ENCODE data around the gene ZNG1F. TPM values are rescaled to one million over a fixed set of nuclear protein-coding genes. Genes with fewer than 3 reads are reported as not detected.
A peak's percentile ranks its signal among the peaks of the same experiment; 100 is the strongest.
"Not testable (repeated sequence)": the region's sequence is repeated elsewhere in the genome, so short reads cannot be mapped to it uniquely, and the experiment has no call there.

The ZNG1F gene
- total RNA-seq, 4 donors from 2014 or later = 8.1 to 20.8 (median 12.4) TPM

GRCh38 chr9:41088450-41089059 is 100.6 kb downstream of the ZNG1F start:
- H3K4me1 ChIP-seq = not testable (repeated sequence)

GRCh38 chr9:41087929-41088328 is 101.2 kb downstream of the ZNG1F start:
- H3K4me3 ChIP-seq; H3K27me3 ChIP-seq; DNase-seq (ENCODE audit: low spot score in 2 of 2); H3K36me3 ChIP-seq; H3K9me3 ChIP-seq; H3K4me1 ChIP-seq; H3K27ac ChIP-seq: not testable (repeated sequence)
- WGBS = 65% methylated on average over 5 of the region's 5 CpGs

More at GRCh38 chr9:41088450-41089059, 100.6 kb downstream of the ZNG1F start:
- H3K27ac ChIP-seq; H3K4me3 ChIP-seq; DNase-seq (ENCODE audit: low spot score in 2 of 2); H3K27me3 ChIP-seq; H3K36me3 ChIP-seq; H3K9me3 ChIP-seq: not testable (repeated sequence)
- WGBS = 15% methylated on average over 9 of the region's 11 CpGs
- peak in 1 of 2 donors; percentile 45 for TF ChIP-seq CTCF (IDR thresholded peaks at IDR 0.05)

DNA sequence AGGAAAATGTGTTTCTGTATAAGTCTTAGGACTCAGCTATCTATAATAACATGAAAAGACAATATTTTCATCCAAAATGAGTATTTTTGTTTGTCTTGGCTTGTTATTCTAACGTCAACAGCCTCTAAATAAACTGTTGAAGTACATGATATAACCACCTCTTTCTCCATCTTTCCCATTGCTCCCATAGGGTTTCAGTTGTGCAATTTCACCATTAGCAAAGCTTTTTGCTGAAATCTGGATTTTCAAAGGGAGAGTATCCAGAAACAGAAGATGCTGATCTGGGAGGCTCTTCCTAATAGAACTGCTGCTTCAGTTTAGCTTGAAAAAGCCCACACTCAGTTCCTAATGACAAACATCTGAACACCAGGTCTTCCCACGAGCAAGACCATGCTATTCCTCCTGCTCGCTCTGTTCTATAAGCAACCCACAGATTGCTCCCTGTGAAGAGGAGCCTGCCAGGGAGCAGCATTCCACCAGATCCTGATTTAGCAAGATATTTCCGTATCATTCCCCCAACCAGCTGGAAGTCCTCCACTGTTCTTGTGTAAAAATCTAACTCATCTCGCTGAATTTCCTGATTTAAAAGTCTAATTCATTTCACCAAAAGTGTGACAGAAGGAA is 101.8 kb downstream of the ZNG1F start:
- not testable (repeated sequence) for H3K36me3 ChIP-seq; H3K4me3 ChIP-seq; H3K27me3 ChIP-seq; H3K9me3 ChIP-seq; H3K27ac ChIP-seq; H3K4me1 ChIP-seq; DNase-seq (ENCODE audit: low spot score in 2 of 2)
- 36% methylated on average over 5 of the region's 5 CpGs for WGBS

- H3K4me1 ChIP-seq; H3K9me3 ChIP-seq; DNase-seq (ENCODE audit: low spot score in 2 of 2); H3K27ac ChIP-seq; H3K36me3 ChIP-seq; H3K4me3 ChIP-seq; H3K27me3 ChIP-seq: not testable (repeated sequence)
- WGBS = 38% methylated on average over 1 of the region's 1 CpG
These were observed 102.4 kb downstream of the ZNG1F start for GRCh38 chr9:41086685-41087084.

- not testable (repeated sequence) for H3K4me3 ChIP-seq; H3K36me3 ChIP-seq; H3K27ac ChIP-seq; H3K27me3 ChIP-seq; H3K4me1 ChIP-seq; H3K9me3 ChIP-seq; DNase-seq (ENCODE audit: low spot score in 2 of 2)
- WGBS = 84% methylated on average over 3 of the region's 3 CpGs
These were observed 102.9 kb downstream of the ZNG1F start for GRCh38 chr9:41086215-41086614.

GRCh38 chr9:41082358-41082757 is 106.8 kb downstream of the ZNG1F start:
- not testable (repeated sequence) for H3K4me3 ChIP-seq; H3K9me3 ChIP-seq; H3K36me3 ChIP-seq; H3K27ac ChIP-seq; H3K27me3 ChIP-seq; H3K4me1 ChIP-seq; DNase-seq (ENCODE audit: low spot score in 2 of 2)
- WGBS = 53% methylated on average over 4 of the region's 4 CpGs

Other genes starting within 250 kb of the ZNG1F start
- gene FOXD4L6, start 60.6 kb downstream of the ZNG1F start, total RNA-seq = under 1 TPM in 1 of 4 donors, not detected in 3; 0.72 TPM

All from suprapubic skin (tissue), 4 donors.